WTC11 (cell line): ENCODE data around the gene TTC4. TPM values are rescaled to one million over a fixed set of nuclear protein-coding genes. Genes with fewer than 3 reads are reported as not detected.

Source experiments
- ATAC-seq: fragments of 200-7000 bp; cut with Tn5 transposase; 2 replicates; pipeline ENCODE4 v1.10.0; 2021; ENCODE audit warnings: mild to moderate bottlenecking, moderate library complexity
- CTCF ChIA-PET: fragments of 300-600 bp; sonication (Branson Sonifier 250); formaldehyde crosslinking; loops from one replicate; lab custom pipeline; 2021; ENCODE audit warnings: antibody characterized with exemption; lab: Charles Lee
- POLR2A ChIA-PET: fragments of 350-600 bp; sonication (Branson Sonifier 250); formaldehyde crosslinking; loops from one replicate; lab custom pipeline; 2021; ENCODE audit warnings: antibody characterized with exemption; lab: Charles Lee
- DNase-seq: peaks from one replicate; pipeline ENCODE4 v3.0.0; 2021; ENCODE audit warnings: low spot score
- H3K27ac Mint-ChIP-seq: 2 replicates; pipeline ENCODE4 v1.8.0; 2021; ENCODE audit warnings: mixed read lengths
- H3K27me3 Mint-ChIP-seq: 2 replicates; pipeline ENCODE4 v1.8.0; 2021; ENCODE audit warnings: low read depth, mild to moderate bottlenecking, moderate library complexity, mixed read lengths
- H3K36me3 Mint-ChIP-seq: 2 replicates; pipeline ENCODE4 v1.8.0; 2021; ENCODE audit warnings: mixed read lengths
- H3K4me1 Mint-ChIP-seq: 2 replicates; pipeline ENCODE4 v1.8.0; 2022; ENCODE audit warnings: mixed read lengths
- H3K4me3 Mint-ChIP-seq: 2 replicates; pipeline ENCODE4 v1.8.0; 2021; ENCODE audit warnings: mild to moderate bottlenecking, moderate library complexity, mixed read lengths
- H3K9me3 Mint-ChIP-seq: 2 replicates; pipeline ENCODE4 v1.8.0; 2021; ENCODE audit warnings: mixed read lengths
- AFF4 ChIP-seq: sonication (generic); formaldehyde crosslinking; IDR thresholded peaks from 2 replicates; pipeline ENCODE4 v1.8.1; 2023; ENCODE audit warnings: mild to moderate bottlenecking, missing genetic modification reagents, borderline replicate concordance
- ARID4B ChIP-seq: sonication (generic); formaldehyde crosslinking; IDR thresholded peaks from 2 replicates; pipeline ENCODE4 v1.8.0; 2023; ENCODE audit warnings: missing genetic modification reagents, mild to moderate bottlenecking, borderline replicate concordance
- ESRRA ChIP-seq: sonication (generic); formaldehyde crosslinking; IDR thresholded peaks from 2 replicates; pipeline ENCODE4 v1.8.1; 2022; ENCODE audit warnings: mild to moderate bottlenecking, missing genetic modification reagents, borderline replicate concordance
- NFE2L1 ChIP-seq: sonication (generic); formaldehyde crosslinking; IDR thresholded peaks from 2 replicates; pipeline ENCODE4 v1.8.1; 2023; ENCODE audit warnings: missing genetic modification reagents
- OVOL2 ChIP-seq: fragments of 250-450 bp; sonication (Bioruptor Pico); IDR thresholded peaks from 2 replicates; pipeline ENCODE4 v1.9.0; 2021; ENCODE audit warnings: mild to moderate bottlenecking, borderline replicate concordance
- ZNF138 ChIP-seq: sonication (generic); formaldehyde crosslinking; conservative IDR thresholded peaks from 2 replicates; pipeline ENCODE4 v1.8.1; 2022; ENCODE audit warnings: mild to moderate bottlenecking, moderate library complexity, missing genetic modification reagents
- total RNA-seq: library from RNA; stranded (reverse); gene quantifications from 3 replicates; pipeline ENCODE4 v1.2.3, GENCODE V29; 2021
- TF ChIP-seq, protein P1 (sequence below): sonication (generic); formaldehyde crosslinking; IDR thresholded peaks from 2 replicates; pipeline ENCODE4 v1.8.1; 2022; ENCODE audit warnings: mild to moderate bottlenecking, missing genetic modification reagents, moderate library complexity, borderline replicate concordance
- TF ChIP-seq, protein P2 (sequence below): sonication (generic); formaldehyde crosslinking; IDR thresholded peaks from 2 replicates; pipeline ENCODE4 v1.8.1; 2023; ENCODE audit warnings: mild to moderate bottlenecking, missing genetic modification reagents, moderate library complexity
- TF ChIP-seq, protein P3 (sequence below): sonication (generic); formaldehyde crosslinking; IDR thresholded peaks from 2 replicates; pipeline ENCODE4 v1.8.0; 2023; ENCODE audit warnings: missing genetic modification reagents

TTC4 gene
- total RNA-seq, 1 experiment from 2014 or later, result 18.8 TPM

GRCh38 chr1:54748094-54748835 lies 32.6 kb downstream of the TTC4 start (continued):
- TF ChIP-seq AFF4 (no peak), ZNF138 (CRISPR knock-in tag) (no peak)
- TF ChIP-seq, all 79 proteins: peak for 0

- no peak overlapping the region for H3K27ac Mint-ChIP-seq
- ChIA-PET POLR2A (interaction anchor here (1.0 kb wide), 1 partner anchor 9 kb away, joined by 3 read pairs; no protein-coding TSS in a partner anchor), CTCF (interaction anchor here (3.0 to 3.5 kb wide), 2 partner anchors 41 to 50 kb away, joined by 16 to 19 read pairs; partner anchors contain the start of gene TTC22)
Measured at GRCh38 chr1:54750596-54750995, 34.9 kb downstream of the TTC4 start.

More at GRCh38 chr1:54750596-54750995, 34.9 kb downstream of the TTC4 start:
- Mint-ChIP-seq H3K27me3 (no peaks in the 10 kb centered on the region; the same call in 1 of the 2 replicates), H3K36me3 (no peaks in the 10 kb centered on the region), H3K9me3 (peaks cover 6% of the 10 kb centered on the region), H3K4me3 (no peak overlapping the region), H3K4me1 (peaks cover 18% of the 10 kb centered on the region)
- TF ChIP-seq OVOL2 (CRISPR knock-in tag), result no peak
- TF ChIP-seq, protein P1, sequence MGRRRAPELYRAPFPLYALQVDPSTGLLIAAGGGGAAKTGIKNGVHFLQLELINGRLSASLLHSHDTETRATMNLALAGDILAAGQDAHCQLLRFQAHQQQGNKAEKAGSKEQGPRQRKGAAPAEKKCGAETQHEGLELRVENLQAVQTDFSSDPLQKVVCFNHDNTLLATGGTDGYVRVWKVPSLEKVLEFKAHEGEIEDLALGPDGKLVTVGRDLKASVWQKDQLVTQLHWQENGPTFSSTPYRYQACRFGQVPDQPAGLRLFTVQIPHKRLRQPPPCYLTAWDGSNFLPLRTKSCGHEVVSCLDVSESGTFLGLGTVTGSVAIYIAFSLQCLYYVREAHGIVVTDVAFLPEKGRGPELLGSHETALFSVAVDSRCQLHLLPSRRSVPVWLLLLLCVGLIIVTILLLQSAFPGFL, result no peak
- TF ChIP-seq, protein P2, sequence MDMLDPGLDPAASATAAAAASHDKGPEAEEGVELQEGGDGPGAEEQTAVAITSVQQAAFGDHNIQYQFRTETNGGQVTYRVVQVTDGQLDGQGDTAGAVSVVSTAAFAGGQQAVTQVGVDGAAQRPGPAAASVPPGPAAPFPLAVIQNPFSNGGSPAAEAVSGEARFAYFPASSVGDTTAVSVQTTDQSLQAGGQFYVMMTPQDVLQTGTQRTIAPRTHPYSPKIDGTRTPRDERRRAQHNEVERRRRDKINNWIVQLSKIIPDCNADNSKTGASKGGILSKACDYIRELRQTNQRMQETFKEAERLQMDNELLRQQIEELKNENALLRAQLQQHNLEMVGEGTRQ (CRISPR knock-in tag), result no peak
- TF ChIP-seq, protein P3, sequence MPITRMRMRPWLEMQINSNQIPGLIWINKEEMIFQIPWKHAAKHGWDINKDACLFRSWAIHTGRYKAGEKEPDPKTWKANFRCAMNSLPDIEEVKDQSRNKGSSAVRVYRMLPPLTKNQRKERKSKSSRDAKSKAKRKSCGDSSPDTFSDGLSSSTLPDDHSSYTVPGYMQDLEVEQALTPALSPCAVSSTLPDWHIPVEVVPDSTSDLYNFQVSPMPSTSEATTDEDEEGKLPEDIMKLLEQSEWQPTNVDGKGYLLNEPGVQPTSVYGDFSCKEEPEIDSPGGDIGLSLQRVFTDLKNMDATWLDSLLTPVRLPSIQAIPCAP, result no peak
- TF ChIP-seq ESRRA, result no peak
- TF ChIP-seq ARID4B (CRISPR knock-in tag), result no peak
- TF ChIP-seq NFE2L1, result no peak
- DNase-seq, result no peak
- ATAC-seq, result no peak
